DND-41 (cell line): ENCODE results near the gene ACBD6.

Experiments
- EZH2 ChIP-seq: IDR thresholded peaks from 3 replicates; pipeline ENCODE4 v1.6.1; 2012; ENCODE audit warnings: borderline replicate concordance, low read depth, mild to moderate bottlenecking, moderate library complexity, low read length, inconsistent platforms; ENCODE audit not compliant: severe bottlenecking
- TF ChIP-seq, protein P1 (sequence below): IDR thresholded peaks from 2 replicates; pipeline ENCODE4 v1.5.1; 2012; ENCODE audit warnings: borderline replicate concordance, low read length, moderate library complexity, mild to moderate bottlenecking; ENCODE audit not compliant: poor library complexity, severe bottlenecking; ENCODE audit errors: extremely low read depth

DNA sequence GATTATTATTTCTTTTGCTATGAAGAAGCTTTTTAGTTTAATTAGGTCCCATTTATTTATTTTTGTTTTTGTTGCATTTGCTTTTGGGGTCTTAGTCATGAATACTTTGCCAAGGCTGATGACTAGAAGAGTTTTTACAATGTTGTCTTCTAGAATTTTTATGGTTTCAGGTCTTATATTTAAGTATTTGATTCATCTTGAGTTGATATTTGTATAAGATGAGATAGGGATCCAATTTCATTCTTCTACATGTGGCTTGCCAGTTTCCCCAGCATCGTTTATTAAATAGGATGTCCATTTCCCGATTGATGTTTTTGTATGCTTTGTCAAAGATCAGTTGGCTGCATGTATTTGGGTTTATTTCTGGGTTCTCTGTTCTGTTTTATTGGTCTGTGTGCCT lies 8.5 kb upstream of the ACBD6 start:
- TF ChIP-seq, protein P1, sequence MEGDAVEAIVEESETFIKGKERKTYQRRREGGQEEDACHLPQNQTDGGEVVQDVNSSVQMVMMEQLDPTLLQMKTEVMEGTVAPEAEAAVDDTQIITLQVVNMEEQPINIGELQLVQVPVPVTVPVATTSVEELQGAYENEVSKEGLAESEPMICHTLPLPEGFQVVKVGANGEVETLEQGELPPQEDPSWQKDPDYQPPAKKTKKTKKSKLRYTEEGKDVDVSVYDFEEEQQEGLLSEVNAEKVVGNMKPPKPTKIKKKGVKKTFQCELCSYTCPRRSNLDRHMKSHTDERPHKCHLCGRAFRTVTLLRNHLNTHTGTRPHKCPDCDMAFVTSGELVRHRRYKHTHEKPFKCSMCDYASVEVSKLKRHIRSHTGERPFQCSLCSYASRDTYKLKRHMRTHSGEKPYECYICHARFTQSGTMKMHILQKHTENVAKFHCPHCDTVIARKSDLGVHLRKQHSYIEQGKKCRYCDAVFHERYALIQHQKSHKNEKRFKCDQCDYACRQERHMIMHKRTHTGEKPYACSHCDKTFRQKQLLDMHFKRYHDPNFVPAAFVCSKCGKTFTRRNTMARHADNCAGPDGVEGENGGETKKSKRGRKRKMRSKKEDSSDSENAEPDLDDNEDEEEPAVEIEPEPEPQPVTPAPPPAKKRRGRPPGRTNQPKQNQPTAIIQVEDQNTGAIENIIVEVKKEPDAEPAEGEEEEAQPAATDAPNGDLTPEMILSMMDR, result no peak
- no peak for TF ChIP-seq EZH2
